Ascending aorta (tissue), 2 donors: ENCODE data around the gene CHAF1B. TPM values are rescaled to one million over a fixed set of nuclear protein-coding genes. Genes with fewer than 3 reads are reported as not detected.
"Not testable (repeated sequence)": the region's sequence is repeated elsewhere in the genome, so short reads cannot be mapped to it uniquely, and the experiment has no call there.

Experiments used
- DNase-seq, 2 donors: peaks; one replicate each; pipeline ENCODE4 v3.0.0-alpha.2; 2019; ENCODE audit warnings: low spot score in 2 of 2
- H3K27ac ChIP-seq, 2 donors: fragments of 200-600 bp; sonication (generic); one replicate each; pipeline ENCODE4 v1.5.1; 2016 to 2017; ENCODE audit warnings: mild to moderate bottlenecking in 1 of 2
- H3K27me3 ChIP-seq: fragments of 200-600 bp; sonication (generic); one replicate; pipeline ENCODE4 v1.5.1; 2017
- H3K36me3 ChIP-seq, 2 donors: fragments of 200-600 bp; sonication (generic); one replicate each; pipeline ENCODE4 v1.5.1; 2016
- H3K4me1 ChIP-seq, 2 donors: fragments of 200-600 bp; sonication (generic); one replicate each; pipeline ENCODE4 v1.5.1; 2016 to 2017; ENCODE audit warnings: mild to moderate bottlenecking in 1 of 2
- H3K4me3 ChIP-seq, 2 donors: fragments of 200-600 bp; sonication (generic); one replicate each; pipeline ENCODE4 v1.5.1; 2016 to 2017; ENCODE audit warnings: mild to moderate bottlenecking in 1 of 2
- H3K9me3 ChIP-seq, 2 donors: fragments of 200-600 bp; sonication (generic); one replicate each; pipeline ENCODE4 v1.5.1; 2016
- CTCF ChIP-seq, 3 experiments: fragments of 200-600 bp in 2 of 3; fragments of 450-650 bp in 1 of 3; sonication (generic) in 2 of 3; IDR thresholded peaks; one replicate each; pipeline ENCODE4 v1.5.1; 2016 to 2019; ENCODE audit warnings: antibody characterized with exemption in 3 of 3, mild to moderate bottlenecking in 1 of 3, moderate library complexity in 1 of 3
- intact Hi-C: fragments of 100-400 bp; cut with DNase I; formaldehyde crosslinking; loops from one replicate; pipeline ENCODE4 v1.15.1; 2023
- total RNA-seq: library from RNA; depleted of rRNA; stranded (reverse); fragments of >200 nt; gene quantifications from one replicate; pipeline ENCODE4 v1.1.0, GENCODE V29; 2016

CHAF1B gene
- total RNA-seq, 1 donor from 2014 or later: 0.43 TPM

DNA sequence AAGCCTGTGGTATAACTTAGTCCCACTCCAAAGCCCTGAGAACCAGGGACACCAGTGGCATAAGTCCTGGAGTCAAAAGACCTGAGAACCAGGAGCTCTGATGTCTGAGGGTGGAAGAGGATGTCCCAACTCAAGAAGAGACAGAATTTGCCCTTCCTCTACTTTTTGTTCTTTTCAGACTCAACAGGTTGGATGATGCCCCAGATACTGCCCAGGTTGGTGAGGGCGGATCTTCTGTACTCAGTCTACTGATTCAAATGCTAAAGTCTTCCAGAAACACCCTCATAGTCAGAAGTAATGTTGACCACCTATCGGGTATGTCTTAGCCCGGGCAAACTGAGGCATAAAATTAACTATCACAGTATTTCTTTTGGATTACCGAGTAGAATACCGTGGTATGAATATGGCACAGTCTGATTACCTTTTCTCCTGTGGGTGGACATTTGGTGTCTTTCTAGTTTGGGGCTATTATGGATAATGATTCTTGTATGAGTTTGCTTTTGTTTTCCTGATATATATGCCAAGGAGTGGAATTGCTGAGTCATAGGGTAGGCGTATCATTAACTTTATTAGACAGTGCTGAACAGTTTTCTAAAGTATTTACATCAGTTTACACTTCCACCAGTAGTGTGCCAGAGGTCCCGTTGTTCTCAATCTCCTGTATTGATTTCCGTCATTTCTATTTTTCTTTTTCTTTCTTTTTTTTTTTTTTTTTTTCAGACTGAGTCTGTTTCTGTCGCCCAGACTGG lies 3.2 kb upstream of the CHAF1B start:
- no peak overlapping the region for H3K4me3 ChIP-seq
- H3K4me1 ChIP-seq: no peaks in the 10 kb centered on the region
- H3K36me3 ChIP-seq: peaks cover 8 to 14% of the 10 kb centered on the region in 2 donors
- intact Hi-C loops: no loop called here
- no peak for DNase-seq
- H3K27me3 ChIP-seq: no peaks in the 10 kb centered on the region
- no peak for TF ChIP-seq CTCF (IDR thresholded peaks at IDR 0.05)
- no peaks in the 10 kb centered on the region for H3K9me3 ChIP-seq
- no peak overlapping the region for H3K27ac ChIP-seq

- H3K27me3 ChIP-seq, DNase-seq, intact Hi-C loops: not testable (repeated sequence)
Observed at GRCh38 chr21:36382722-36383121, 2.5 kb upstream of the CHAF1B start.

GRCh38 chr21:36384885-36385232 lies 333 bp upstream of the CHAF1B start:
- intact Hi-C loops: loop anchor here (5.0 kb wide), 1 partner anchor 47 kb away; no protein-coding TSS in a partner anchor
- TF ChIP-seq CTCF (IDR thresholded peaks at IDR 0.05): no peak
- Histone ChIP-seq H3K4me3 (peak overlapping the region; percentile 73 to 80), H3K36me3 (no peaks in the 10 kb centered on the region), H3K4me1 (no peaks in the 10 kb centered on the region), H3K27ac (no peak overlapping the region), H3K9me3 (no peaks in the 10 kb centered on the region), H3K27me3 (no peaks in the 10 kb centered on the region)
- no peak for DNase-seq

More at GRCh38 chr21:36382722-36383121, 2.5 kb upstream of the CHAF1B start:
- H3K36me3 ChIP-seq, H3K27ac ChIP-seq, H3K4me1 ChIP-seq, H3K9me3 ChIP-seq, H3K4me3 ChIP-seq: not testable (repeated sequence)

DNA sequence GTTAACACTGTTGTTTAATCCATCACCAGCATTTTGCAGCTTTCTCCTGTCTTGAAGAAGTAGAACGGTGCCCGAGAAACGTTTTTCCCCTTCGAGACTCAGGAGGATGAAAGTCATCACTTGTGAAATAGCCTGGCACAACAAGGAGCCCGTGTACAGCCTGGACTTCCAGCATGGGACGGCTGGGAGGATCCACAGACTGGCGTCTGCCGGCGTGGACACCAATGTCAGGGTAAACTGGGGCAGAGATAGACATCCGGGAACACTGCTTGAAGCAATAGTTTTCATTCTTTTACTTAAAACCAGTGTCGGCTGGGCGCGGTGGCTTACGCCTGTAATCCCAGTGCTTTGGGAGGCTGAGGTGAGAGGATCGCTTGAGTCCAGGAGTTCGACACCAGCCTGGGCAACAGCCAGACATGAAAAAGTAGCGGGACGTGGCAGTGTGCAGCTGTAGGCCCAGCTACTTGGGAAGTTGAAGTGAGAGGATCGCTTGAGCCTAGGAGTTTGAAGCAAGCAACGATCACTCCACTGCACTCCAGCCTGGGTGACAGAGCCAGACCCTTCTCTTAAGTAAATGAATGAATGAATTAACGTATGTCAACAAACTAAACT lies 945 bp downstream of the CHAF1B start:
- no peak for TF ChIP-seq CTCF (IDR thresholded peaks at IDR 0.05)
- Histone ChIP-seq H3K9me3 (no peaks in the 10 kb centered on the region), H3K4me3 (peak overlapping the region; percentile 73 to 80), H3K27ac (peak overlapping the region; percentile 72 to 73), H3K4me1 (no peaks in the 10 kb centered on the region), H3K36me3 (no peaks in the 10 kb centered on the region), H3K27me3 (no peaks in the 10 kb centered on the region)
- peak in 1 of 2 donors; percentile 64 for DNase-seq
- intact Hi-C loops: loop anchor here (5.0 kb wide), 1 partner anchor 46 kb away; no protein-coding TSS in a partner anchor

DNA sequence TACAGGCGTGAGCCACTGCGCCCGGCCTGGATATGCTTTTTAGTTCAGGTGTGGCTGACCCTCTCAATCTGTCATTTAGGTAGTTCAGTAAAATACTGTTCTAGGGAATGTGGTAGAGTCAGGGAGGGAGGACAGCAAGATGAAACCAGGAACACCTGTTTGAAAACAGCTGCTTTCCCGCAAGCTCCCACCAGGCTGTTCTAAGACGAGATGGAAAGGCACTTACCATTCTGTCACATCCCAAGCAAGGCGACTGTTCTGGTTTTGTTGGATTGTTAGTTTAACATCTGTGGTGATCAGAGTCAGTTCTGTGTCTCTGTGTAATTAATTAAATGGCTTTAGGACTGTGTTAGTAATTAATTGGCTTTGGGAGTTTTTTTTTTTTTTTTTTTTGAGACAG lies 2.9 kb downstream of the CHAF1B start:
- no peaks in the 10 kb centered on the region for H3K36me3 ChIP-seq
- H3K9me3 ChIP-seq: no peaks in the 10 kb centered on the region
- DNase-seq: no peak
- H3K27ac ChIP-seq: no peak overlapping the region
- no peak overlapping the region for H3K4me3 ChIP-seq
- no peaks in the 10 kb centered on the region for H3K4me1 ChIP-seq
- intact Hi-C loops: loop anchor here (5.0 kb wide), 1 partner anchor 44 kb away; no protein-coding TSS in a partner anchor
- no peak for TF ChIP-seq CTCF (IDR thresholded peaks at IDR 0.05)
- H3K27me3 ChIP-seq: no peaks in the 10 kb centered on the region

- TF ChIP-seq CTCF (IDR thresholded peaks at IDR 0.05): no peak
- no peak overlapping the region for H3K27ac ChIP-seq
- intact Hi-C loops: loop anchor here (5.0 kb wide), 1 partner anchor 43 kb away; no protein-coding TSS in a partner anchor
Observed at GRCh38 chr21:36388835-36389234, 3.6 kb downstream of the CHAF1B start.

GRCh38 chr21:36391649-36392048 lies 6.5 kb downstream of the CHAF1B start:
- H3K27me3 ChIP-seq, H3K4me1 ChIP-seq, H3K36me3 ChIP-seq, H3K27ac ChIP-seq, DNase-seq, H3K4me3 ChIP-seq, intact Hi-C loops, H3K9me3 ChIP-seq: not testable (repeated sequence)

More at GRCh38 chr21:36388835-36389234, 3.6 kb downstream of the CHAF1B start:
- Histone ChIP-seq H3K4me3 (no peak overlapping the region), H3K4me1 (no peaks in the 10 kb centered on the region), H3K9me3 (no peaks in the 10 kb centered on the region), H3K27me3 (no peaks in the 10 kb centered on the region), H3K36me3 (no peaks in the 10 kb centered on the region)
- DNase-seq: no peak
